ENCODE results near the gene LENG1.

- TF ChIP-seq POLR2A (IDR thresholded peaks at IDR 0.05) (no peak), CTCF (IDR thresholded peaks at IDR 0.05) (no peak)
These were observed 20.8 kb downstream of the LENG1 start for GRCh38 chr19:54138489-54139256.
